Fibroblast of peridontal ligament (primary cell): ENCODE data around the gene ZBTB40.
A peak's percentile ranks its signal among the peaks of the same experiment; 100 is the strongest.

ENCODE experiments used
- DNase-seq: peaks from one replicate; pipeline ENCODE4 v3.0.0-alpha.2; 2010; ENCODE audit errors: extremely low read depth

Gene ZBTB40

DNA sequence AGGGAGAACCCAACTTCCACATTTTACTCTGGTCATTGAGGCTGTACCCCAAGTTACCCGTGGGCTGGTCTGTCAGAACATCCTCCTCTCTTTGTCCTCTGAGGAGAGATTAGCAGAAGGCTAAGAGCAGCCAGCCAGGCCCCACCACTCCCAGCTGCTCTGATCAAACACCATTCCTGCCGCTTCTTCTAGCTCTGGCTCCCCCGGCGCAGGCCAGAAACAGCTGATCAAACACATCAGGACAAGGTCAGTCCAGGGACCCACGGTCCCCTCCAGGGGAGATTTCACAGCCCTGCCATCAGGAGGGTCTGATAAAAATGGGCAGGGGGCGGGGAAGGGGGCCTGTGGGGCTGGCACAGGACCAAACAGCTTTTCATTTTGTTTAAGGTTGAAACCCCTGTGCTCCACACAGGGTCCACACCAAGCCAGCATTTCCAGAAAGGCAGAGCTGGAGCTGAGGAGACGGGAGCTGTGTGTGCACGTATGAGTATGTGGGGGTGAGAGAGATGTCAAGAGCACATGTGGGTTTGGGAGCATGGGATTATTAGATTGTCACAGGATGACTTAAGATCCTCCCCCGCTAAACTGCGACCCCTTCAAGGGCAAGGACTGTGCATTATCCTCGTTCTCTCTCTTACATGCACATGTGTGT lies 81.7 kb downstream of the ZBTB40 start:
- DNase-seq = no peak

DNA sequence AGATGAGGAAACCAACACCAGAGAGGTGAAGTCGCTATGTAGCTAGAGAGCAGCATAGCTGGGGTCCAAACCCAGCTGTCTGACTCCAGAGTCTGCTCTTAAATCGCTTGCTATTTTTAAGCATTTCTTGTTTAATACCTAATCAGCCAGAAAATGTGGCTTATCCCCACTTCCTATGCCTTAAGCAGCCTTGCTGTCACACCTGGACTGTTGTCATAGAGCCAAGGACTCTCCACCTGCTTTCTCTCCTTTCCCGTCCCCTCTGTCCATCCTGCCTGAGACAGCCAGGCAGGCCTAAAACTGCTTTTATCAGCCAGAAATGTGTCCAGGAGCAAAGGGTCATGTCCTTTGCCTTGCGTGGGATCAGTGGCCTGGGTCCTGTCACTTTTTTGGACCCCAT lies 83.3 kb downstream of the ZBTB40 start:
- no peak for DNase-seq

DNA sequence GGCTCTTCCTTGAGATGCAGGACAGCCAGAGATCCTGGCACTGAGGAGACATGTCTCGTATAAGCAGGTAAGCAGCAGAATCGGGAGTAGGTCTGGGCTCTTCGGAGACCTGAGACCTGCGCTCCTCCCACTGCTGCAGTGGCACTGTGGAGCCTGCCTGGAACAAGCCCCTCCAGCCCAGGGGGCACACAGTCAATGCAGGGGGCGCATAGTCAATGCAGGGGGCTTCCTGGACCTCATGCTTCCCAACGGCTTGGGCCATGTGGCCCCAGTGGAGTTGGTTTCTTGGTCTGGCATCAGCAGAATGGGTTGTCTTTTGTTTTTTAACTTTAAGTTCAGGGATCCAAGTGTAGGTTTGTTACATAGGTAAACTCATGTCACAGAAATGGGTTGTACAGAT lies 83.7 kb downstream of the ZBTB40 start:
- no peak for DNase-seq

DNA sequence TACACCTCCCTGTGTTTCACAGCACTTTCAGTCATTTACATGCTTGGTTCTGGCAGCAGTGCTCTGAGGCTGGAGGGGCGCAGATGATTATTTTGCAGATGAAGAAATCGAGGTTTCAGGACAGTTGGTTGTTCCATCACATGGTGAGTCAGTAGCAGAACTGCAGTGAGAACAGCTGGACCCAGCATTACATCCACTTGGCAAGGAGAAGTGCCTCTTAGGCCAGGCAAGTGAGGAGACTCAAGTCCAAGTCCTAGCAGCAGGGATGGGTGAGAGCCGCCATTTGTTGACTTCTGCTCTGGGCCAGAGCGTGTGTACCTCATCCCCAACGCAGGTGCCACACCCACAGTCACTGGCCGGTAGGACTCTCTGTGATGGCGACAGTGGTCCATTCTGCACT lies 84.9 kb downstream of the ZBTB40 start:
- peak; percentile 27 for DNase-seq

DNA sequence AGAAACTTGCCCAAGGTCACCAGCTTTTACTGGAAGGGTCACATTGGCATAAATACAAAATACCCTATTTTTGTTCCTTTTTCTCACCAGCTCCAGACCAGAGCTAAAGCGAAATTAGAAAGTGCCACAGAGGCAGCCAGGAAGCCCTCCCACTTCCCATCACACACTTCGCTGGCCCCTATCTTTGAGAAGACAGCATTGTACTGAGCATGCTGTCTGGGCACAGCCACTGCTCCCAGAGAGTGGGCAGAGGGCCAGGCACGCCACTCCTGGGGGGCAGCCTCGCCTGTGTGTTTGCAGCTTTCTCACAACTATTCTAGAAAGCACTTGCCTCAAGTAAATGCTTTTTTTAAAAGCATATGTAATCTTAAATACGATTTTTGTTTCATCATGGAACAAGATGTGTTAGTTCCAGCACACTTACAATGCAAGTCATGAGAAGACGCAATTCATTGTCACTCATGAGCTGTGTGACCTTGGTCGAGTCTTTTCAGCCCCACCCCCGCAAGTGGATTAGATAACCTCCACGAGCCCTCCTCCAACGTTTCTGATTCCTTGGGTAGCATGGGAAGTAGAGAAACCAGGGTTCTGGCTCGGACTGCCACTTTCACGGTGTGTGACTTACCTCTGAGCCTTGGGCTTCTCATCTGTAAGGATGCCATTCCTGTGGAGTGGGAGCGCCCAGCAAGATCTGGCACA lies 85.9 kb downstream of the ZBTB40 start:
- DNase-seq = no peak

DNA sequence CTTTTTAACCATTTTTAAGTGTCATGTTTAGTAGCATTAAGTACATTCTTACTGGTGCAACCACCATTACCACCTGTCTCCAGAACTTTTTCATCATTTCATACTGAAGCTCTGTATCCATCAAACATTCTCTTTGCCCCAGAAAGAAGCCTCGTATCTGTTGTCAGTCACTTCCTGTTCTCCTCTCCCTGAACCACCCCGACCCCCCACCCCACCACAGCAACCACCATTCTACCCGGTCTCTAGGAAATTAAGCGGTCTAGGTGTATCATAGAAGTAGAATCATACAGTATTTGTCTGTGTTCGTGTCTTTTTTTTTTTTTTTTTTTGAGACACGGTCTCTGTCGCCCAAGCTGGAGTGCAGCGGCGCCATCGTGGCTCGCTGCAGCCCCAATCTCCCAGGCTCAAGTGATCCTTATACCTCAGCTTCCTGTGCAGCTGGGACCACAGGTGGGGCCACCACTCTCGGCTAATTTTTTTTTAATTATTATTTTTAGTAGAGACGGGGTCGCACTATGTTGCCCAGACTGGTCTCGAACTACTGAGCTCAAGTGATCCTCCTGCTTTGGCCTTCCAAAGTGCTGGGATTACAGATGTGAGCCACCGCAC lies 88.0 kb downstream of the ZBTB40 start:
- no peak for DNase-seq

DNA sequence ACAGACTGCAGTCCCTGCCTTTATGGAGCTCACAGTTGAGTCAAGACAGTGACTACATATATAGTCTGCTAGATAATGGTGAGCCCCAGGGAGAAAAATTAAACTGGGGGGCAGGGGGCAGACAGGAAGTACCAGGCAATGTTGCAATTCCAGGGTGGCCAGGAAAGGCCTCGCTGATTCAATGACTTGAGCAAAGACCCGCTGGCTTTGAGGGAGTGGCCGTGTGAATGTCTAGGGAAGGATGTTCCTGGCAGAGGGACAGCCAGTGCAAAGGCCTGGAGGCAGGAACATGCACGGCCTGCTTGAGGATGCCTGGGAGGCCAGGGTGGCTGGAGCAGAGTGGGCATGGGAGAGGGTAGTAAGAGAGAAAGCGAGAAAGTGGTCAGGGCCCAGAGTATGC lies 88.7 kb downstream of the ZBTB40 start:
- no peak for DNase-seq

DNA sequence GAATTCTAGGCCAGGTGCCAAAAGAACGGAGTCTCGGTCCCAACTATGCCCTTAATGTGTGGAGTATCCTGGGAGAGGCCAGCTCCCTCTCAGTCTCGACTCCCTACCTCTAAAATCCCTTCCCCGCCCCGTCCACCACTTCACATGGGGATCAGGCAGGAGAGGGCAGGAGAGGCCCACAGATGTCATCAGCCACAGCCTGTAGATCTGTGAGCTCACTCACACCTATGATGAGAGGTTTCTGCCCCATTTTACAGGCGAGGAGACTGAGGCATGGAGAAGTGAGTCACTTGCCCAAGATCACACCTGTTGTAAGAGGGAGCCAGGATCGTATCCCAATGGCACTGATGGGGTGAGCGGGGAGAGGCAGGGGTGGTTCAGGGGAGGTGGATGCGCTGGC lies 91.2 kb downstream of the ZBTB40 start:
- no peak for DNase-seq

DNA sequence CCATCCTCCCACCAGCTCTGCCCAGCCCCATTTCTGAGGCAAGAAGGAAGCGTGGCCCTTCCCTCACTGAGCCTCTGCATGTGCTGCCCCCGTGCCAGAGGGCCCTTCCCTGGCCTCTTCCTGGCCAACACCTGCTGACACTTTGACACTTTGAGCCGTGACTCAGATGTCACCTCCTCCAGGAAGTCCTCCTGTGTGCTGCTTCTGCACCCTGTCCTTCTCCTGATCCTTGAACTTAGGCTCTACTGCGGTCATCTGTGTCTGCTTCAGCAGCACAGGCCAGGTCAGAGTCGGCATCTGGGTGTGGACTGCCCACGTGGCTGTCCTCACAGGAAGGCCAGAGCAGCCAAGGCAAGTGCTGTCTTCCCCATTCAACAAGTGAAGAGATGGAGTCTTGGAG lies 92.0 kb downstream of the ZBTB40 start:
- DNase-seq = no peak

DNA sequence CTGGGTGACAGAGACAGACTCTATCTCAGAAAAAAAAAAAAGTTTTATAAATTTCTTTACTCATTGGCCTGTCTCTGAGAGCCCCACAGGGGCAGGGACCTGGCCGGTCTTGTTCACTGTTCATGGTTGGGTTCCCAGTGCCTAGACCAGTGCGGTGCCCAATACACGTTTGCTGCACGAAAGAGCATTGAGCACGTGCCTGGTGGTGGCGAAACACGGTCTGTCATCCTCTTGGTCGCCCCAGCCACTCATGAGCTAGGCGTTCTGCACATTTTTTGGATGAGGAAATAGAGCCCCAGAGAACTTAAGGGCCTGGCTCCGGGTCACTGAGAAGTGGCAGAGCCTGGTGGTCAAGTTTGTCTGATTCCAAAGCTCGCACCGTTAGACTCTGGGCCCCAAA lies 93.0 kb downstream of the ZBTB40 start:
- DNase-seq = no peak

DNA sequence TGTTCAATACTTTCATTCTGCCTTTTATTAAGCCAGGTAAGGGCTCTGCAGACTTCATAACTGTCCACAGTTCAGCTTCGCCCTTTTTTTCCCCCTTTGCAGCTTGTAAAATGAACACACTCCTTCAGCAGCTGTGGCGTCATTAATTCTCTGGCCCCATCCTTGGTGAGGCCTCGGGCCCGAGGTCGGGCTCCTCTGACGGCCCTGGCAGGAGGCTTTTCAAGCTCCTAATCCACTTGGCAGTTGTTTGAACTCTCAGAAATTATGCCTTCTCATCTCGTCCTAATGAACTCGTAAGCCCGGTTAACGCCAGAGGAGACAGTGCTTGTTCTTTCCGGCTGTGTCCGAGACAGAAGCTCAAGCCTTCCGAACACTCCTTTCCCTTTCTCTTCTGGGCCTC lies 93.5 kb downstream of the ZBTB40 start:
- no peak for DNase-seq

DNA sequence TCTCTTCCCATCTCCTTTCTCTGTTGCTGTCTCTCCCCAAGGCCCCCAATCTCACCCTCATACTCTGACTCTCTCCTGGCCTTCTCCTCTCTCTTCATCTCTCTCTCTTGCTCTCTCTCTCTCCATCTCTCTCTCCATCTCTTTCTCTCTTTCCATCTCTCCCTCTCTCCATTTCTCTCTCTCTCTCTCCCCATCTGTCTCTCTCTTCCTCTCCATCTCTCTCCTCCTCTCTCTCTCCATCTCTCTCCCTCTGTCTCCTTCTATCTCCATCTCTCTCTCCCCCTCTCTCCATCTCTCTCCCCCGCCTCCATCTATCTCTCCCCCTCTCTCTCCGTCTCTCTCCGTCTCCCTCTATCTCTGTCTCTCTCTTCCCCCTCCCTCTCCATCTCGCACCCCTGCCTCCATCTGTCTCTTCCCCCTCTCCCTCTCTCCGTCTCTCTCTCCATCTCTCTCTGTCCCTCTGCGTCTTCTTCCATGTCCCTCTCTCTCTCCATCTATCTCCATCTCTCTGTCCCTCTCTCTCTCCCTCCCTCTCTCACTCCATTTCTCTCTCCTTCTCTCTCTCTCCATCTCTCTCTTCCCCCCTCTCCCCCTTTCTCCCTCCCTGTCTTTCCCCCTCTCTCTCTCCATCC lies 95.7 kb downstream of the ZBTB40 start:
- DNase-seq = no peak

DNA sequence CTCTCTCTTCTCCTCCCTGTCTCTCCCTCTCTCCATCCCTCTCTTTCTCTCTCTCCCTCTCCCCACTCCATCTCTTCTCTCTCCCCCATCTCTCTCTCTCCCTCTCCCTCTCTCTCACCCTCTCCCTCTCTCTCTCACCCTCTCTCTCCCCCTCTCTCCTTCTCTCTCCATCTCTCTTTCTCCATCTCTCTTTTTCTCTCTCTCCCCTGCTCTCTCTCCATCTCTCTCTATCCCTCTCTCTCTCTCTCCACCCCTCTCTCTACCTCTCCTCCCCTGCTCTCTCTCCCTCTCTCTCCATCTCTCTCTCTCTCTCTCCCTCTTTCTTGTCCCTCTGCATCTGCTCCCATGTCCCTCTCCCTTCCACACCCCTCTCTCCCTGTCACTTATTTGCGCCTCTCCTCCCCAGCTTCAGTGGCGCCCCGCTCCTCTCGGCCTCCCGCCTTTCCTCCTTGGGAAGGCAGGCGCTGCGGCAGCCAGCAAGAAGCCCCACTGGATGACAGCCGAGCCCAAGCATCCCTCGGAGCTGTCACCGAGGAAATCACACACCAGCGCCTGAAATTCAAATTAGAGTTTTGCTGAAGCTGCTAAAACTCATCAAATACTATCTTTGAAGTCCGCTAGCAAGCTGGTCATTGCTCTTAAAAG lies 96.3 kb downstream of the ZBTB40 start:
- no peak for DNase-seq

DNA sequence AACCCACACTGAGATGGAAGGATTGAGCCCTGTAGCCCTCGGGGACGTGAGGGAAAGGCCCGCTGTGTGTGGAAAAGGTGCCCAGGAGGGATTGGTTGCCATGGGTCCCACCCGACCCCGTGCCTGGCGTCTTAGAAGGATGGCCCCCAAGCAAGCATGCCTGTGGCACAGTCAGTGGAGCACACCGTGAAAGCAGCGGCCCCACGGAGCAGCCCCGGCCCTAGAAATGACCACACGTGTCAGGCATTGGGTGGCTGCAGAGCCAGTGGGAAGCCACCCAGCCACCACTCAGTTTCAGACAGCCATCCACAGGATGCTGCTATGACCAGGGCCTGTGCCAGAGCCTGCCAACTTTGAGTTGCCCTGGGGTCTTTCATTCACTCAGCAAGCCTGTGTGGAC lies 98.4 kb downstream of the ZBTB40 start:
- no peak for DNase-seq

DNA sequence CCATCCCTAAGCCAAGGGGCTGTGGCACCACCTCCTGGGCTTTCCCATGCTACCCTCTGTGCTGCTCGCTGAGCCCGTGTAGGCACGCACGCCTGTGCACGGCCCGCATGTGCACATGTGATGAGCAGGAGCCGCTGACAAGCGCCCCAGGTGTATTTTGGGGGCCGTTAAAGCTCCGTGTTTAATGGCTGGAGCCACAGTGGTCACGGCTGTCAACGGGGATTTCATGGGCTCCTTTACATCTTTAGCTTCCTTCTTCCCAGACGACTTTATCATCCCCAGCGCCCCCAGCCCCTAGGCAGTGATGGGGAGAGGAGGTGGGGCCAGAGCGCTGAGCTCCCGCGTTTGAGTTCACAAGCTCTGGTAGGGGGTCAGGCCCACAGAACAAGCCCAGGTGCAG lies 99.9 kb downstream of the ZBTB40 start:
- no peak for DNase-seq

DNA sequence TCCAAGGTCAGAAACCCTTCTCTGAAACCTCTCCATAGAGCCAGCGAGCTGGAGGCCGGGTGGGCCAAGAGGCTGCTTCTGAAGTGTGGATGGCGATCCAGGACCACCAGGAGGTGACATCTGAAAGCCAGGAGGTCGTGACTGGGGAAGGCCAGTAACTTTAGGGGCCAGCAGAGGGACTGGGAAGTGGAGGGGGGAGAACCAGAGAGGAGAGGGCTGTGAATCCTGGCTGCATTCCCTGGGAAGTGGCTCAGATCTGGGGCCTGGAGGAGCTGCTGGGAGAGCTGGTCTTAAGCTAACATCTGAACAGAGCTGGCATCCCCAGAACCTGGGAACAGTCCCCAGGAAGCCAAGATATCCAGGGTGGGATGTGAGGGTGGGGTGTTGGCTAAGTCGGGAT lies 100.4 kb downstream of the ZBTB40 start:
- no peak for DNase-seq

DNA sequence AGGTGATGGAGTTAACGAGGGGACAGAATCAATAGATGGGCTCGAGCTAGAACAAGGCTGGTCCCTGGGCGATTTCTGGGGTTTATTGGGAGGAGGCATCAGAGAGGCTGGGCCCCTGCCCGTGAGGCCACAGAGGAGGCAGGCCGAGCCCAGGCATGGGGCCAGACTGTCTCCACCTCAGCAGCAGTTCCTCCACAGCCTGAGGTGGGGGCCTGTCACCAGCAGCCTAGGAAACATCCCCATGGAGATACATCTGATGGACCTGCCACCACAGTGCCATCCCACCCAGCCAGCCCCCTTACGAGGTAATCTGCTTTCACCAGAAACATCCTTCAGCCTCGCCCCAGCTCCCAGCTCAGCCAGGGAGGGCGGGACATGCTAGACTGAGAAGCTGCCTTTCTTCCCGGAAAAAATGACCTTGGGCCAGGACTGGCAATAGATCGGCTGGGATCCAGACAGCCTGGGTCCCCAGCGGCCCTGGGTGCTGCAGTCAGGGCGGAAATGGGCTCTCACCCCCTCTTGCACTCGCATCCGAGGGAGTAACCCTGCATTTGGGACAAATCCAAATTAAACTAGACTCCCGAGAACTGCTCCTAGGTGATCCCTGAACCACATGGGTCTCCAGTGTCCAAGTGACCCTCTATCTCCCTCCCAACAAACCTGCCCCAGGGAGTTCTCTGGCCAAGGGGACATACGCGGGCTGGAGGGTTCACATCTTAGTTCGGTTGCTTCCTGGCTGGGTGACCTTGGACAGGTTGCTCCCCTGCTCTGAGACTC lies 101.6 kb downstream of the ZBTB40 start:
- no peak for DNase-seq

DNA sequence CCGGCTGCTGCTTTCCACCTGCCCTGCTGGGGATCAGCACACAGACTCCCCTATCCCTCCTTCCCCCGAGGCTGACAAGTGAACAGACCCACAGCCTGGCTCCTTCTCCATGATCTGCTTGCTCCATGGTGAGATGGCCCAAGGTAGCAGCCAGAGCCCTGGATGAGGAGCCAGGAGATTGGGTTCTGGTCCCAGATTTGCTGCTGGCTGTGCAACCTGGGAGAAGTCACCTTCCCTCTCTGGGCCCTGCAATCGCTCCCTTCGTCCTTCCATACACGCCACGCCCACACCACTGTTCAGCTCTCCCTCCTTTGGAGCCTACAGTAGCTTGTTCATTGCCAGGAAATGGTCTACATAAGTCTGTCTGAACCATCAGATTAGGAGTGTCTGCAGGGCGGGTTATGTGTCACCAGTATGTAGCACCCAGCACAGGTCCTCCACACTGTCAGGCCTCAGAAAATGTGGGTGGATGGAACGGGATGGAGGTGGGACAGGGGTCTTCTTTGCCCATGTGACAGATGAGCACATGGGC lies 102.4 kb downstream of the ZBTB40 start:
- no peak for DNase-seq

DNA sequence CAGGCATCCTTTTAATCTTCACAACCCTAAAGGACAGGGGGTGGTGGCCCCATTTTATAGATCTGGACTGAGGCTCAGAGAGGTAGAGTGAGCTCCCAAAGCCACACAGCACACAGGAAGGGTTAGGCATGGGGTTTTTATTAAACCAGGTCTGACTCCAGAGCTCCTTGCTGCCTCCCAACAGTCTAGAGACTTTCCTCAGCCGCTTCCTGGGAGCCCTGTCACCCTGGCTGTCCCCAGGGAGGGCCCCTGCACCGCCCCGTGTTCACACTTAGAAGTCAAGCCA lies 103.7 kb downstream of the ZBTB40 start:
- no peak for DNase-seq

DNA sequence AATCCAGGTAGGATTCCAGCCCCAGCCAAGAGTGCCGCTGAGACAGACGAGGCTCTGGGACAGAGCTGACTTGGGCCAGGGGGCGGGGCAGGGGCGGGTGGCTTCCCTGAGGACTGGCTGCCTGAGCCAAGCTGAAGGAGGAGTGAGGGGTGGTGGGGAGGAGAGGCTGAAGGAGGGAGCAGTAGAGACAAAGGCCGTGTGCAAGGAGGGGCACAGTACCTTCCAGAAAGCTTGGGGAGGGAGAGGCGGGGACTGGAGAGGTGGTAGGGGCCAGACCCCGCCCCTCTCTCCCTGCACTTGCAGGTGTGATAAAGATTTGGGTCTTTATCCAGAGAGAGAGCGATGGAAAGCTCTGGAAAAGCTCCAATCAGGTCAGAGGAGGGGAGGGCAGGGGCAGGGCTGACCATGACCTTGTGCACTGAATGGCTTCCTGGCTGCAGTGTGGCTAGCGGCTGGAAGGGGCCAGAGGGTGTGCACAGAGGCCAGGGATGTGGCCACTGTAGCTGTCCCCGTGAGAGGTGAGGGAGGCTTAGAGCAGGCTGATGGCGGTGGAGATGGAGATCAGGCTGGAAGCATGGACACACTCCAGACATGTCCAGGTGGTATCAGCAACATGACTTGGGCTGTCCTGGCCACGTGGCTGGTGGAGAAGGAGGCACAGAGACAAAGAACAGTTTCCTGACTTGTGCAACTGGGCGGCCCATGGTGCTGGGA lies 104.9 kb downstream of the ZBTB40 start:
- no peak for DNase-seq

DNA sequence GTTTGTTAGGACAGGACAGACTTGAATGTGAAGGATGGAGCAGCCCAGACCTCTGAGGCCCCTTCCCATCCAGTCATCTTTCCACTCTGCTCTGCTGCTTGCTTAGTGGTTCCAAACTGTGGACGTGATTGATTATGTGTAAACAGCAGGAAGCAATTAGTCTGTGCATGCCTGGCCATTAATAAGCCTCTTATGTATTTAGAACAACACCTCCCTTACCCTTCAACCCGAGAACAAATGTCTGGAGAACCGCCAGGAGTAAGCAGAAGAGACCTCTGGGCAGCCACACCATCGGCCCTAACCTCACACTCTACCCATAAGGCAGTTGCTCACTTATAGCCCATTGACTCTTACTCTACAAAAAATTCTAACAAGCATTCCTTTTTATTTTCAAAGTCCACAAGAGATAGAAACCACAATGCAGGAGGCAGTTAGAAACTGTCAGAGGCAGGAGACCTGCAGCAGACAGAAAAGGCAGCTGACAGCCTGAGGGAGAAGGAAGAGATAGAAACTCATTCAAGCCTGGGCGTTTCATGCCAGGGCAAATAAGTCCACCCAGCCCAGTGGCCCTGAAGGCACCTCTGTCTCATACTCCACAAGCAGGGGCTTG lies 105.8 kb downstream of the ZBTB40 start:
- DNase-seq = no peak
